Left lung (tissue), 10 donors: ENCODE measurements around the gene SMARCAL1. TPM values are rescaled to one million over a fixed set of nuclear protein-coding genes. Genes with fewer than 3 reads are reported as not detected.
"Not testable (repeated sequence)": the region's sequence is repeated elsewhere in the genome, so short reads cannot be mapped to it uniquely, and the experiment has no call there.

Source experiments
- ATAC-seq: fragments of 200-7000 bp; cut with Tn5 transposase; one replicate; pipeline ENCODE4 v1.9.1; 2020; ENCODE audit warnings: moderate library complexity
- DNase-seq, 4 donors: peaks; one replicate each; pipeline ENCODE4 v3.0.0-alpha.2; 2013 to 2020
- H3K27ac ChIP-seq, 2 donors: fragments of 200-600 bp; sonication (generic) in 1 of 2; one replicate each; pipeline versions ENCODE4 v1.5.0 to v1.8.0; 2020 to 2021
- H3K27me3 ChIP-seq, 2 donors: fragments of 200-600 bp; sonication (generic) in 1 of 2; one replicate each; pipeline versions ENCODE4 v1.5.0 to v1.8.0; 2020 to 2021
- H3K36me3 ChIP-seq, 2 donors: fragments of 200-600 bp; sonication (generic) in 1 of 2; one replicate each; pipeline versions ENCODE4 v1.5.0 to v1.8.0; 2020 to 2021
- H3K4me1 ChIP-seq, 2 donors: fragments of 200-600 bp; one replicate each; pipeline ENCODE4 v1.8.0; 2021
- H3K4me3 ChIP-seq, 2 donors: fragments of 200-600 bp; sonication (generic) in 1 of 2; one replicate each; pipeline versions ENCODE4 v1.5.0 to v1.8.0; 2020 to 2021; ENCODE audit warnings: mild to moderate bottlenecking in 1 of 2
- H3K9me3 ChIP-seq, 2 donors: fragments of 200-600 bp; sonication (generic) in 1 of 2; one replicate each; pipeline versions ENCODE4 v1.5.0 to v1.8.0; 2020 to 2021
- CTCF ChIP-seq, 2 donors: fragments of 200-600 bp; sonication (generic) in 1 of 2; IDR thresholded peaks; one replicate each; pipeline versions ENCODE4 v1.5.0 to v1.8.0; 2021; ENCODE audit warnings: antibody characterized with exemption in 2 of 2
- intact Hi-C, 2 donors: fragments of 100-400 bp; cut with DNase I; formaldehyde crosslinking; loops; one replicate each; pipeline versions ENCODE4 v1.11.2 to v1.14.2; 2022
- polyA plus RNA-seq, 6 donors: library from polyadenylated mRNA; unstranded; fragments of 120-200 nt; gene quantifications; one replicate each; pipeline ENCODE4 v1.2.1, GENCODE V29; 2013; ENCODE audit not compliant: insufficient read length in 6 of 6
- total RNA-seq, 2 donors: library from RNA; stranded (reverse); fragmentation: NEBNext Ultra II Directional; extraction: Animal tissue kit (Norgen Biotek cat#: 25700); gene quantifications; one replicate each; pipeline ENCODE4 v1.2.1, GENCODE V29; 2021
- donor health status: DM: no; HTN: yes; CAD: no.
- donor health status: DM: no; HTN: no; CAD: no.

The SMARCAL1 gene
- total and polyA plus RNA-seq, 8 donors, result 18.1 to 34.5 (median 29.8) TPM

- intact Hi-C loops, result no loop called here
- peak; percentile 48 to 59 for TF ChIP-seq CTCF (IDR thresholded peaks at IDR 0.05)
- H3K4me3 ChIP-seq, result no peak overlapping the region
- H3K27me3 ChIP-seq, result no peaks in the 10 kb centered on the region
- DNase-seq (peak in 1 of 4 donors; percentile 51), ATAC-seq (peak; percentile 76)
- H3K36me3 ChIP-seq, result no peaks in the 10 kb centered on the region
- H3K4me1 ChIP-seq, result no peaks in the 10 kb centered on the region
- H3K9me3 ChIP-seq, result no peaks in the 10 kb centered on the region
- no peak overlapping the region for H3K27ac ChIP-seq
Measured at GRCh38 chr2:216516730-216517350, 104.6 kb downstream of the SMARCAL1 start.

GRCh38 chr2:216517447-216518225 lies 105.4 kb downstream of the SMARCAL1 start:
- no peak for TF ChIP-seq CTCF (IDR thresholded peaks at IDR 0.05)
- Histone ChIP-seq H3K36me3 (no peaks in the 10 kb centered on the region), H3K9me3 (no peaks in the 10 kb centered on the region), H3K4me1 (no peaks in the 10 kb centered on the region), H3K27ac (no peak overlapping the region), H3K27me3 (no peaks in the 10 kb centered on the region), H3K4me3 (no peak overlapping the region)
- intact Hi-C loops, result loop anchor here in 1 of 2 donors (2.0 kb wide), 1 partner anchor 143 kb away; no protein-coding TSS in a partner anchor
- peak; percentile 57 for ATAC-seq
- DNase-seq, result no peak

- intact Hi-C loops, result loop anchor here in 1 of 2 donors (2.0 kb wide), 1 partner anchor 142 kb away; no protein-coding TSS in a partner anchor
- not testable (repeated sequence) for H3K36me3 ChIP-seq, ATAC-seq, H3K4me3 ChIP-seq, H3K9me3 ChIP-seq, DNase-seq, H3K4me1 ChIP-seq, H3K27ac ChIP-seq, H3K27me3 ChIP-seq
Measured at GRCh38 chr2:216518566-216519119, 106.4 kb downstream of the SMARCAL1 start.

- Histone ChIP-seq H3K27ac (no peak overlapping the region), H3K4me3 (no peak overlapping the region), H3K36me3 (no peaks in the 10 kb centered on the region), H3K9me3 (no peaks in the 10 kb centered on the region), H3K27me3 (no peaks in the 10 kb centered on the region), H3K4me1 (no peaks in the 10 kb centered on the region)
- TF ChIP-seq CTCF (IDR thresholded peaks at IDR 0.05), result peak; percentile 67 to 80
- peak in 2 of 4 donors; percentile 57 to 83 for DNase-seq
- intact Hi-C loops, result loop anchor here in 1 of 2 donors (2.0 kb wide), 1 partner anchor 142 kb away; no protein-coding TSS in a partner anchor
- peak; percentile 85 for ATAC-seq
Measured at GRCh38 chr2:216519154-216519762, 107.0 kb downstream of the SMARCAL1 start.

- no peak for ATAC-seq
Measured at GRCh38 chr2:216520112-216520511, 107.8 kb downstream of the SMARCAL1 start.

More at GRCh38 chr2:216520112-216520511, 107.8 kb downstream of the SMARCAL1 start:
- H3K4me3 ChIP-seq, result no peak overlapping the region
- no peaks in the 10 kb centered on the region for H3K27me3 ChIP-seq
- no peak for TF ChIP-seq CTCF (IDR thresholded peaks at IDR 0.05)
- no peak overlapping the region for H3K27ac ChIP-seq
- no peaks in the 10 kb centered on the region for H3K4me1 ChIP-seq
- intact Hi-C loops, result loop anchor here in 1 of 2 donors (5.0 kb wide), 1 partner anchor 147 kb away; no protein-coding TSS in a partner anchor
- DNase-seq, result no peak
- no peaks in the 10 kb centered on the region for H3K9me3 ChIP-seq
- H3K36me3 ChIP-seq, result no peaks in the 10 kb centered on the region
